CD4-positive, alpha-beta T cell (primary cell): ENCODE measurements around the gene S100A14. TPM values are rescaled to one million over a fixed set of nuclear protein-coding genes. Genes with fewer than 3 reads are reported as not detected.
A peak's percentile ranks its signal among the peaks of the same experiment; 100 is the strongest.

Experiments used
- ATAC-seq: fragments of 200-7000 bp; cut with Tn5 transposase; one replicate; pipeline ENCODE4 v1.10.0; 2022; ENCODE audit warnings: mild to moderate bottlenecking; ENCODE audit not compliant: poor library complexity
- CTCF ChIA-PET: fragments of 350-600 bp; sonication (Branson Sonifier 250); formaldehyde crosslinking; loops from one replicate; lab custom pipeline; 2021; ENCODE audit warnings: antibody characterized with exemption, inconsistent platforms; lab: Charles Lee
- POLR2A ChIA-PET: fragments of 350-600 bp; sonication (Branson Sonifier 250); formaldehyde crosslinking; loops from one replicate; lab custom pipeline; 2021; ENCODE audit warnings: antibody characterized with exemption, inconsistent platforms; lab: Charles Lee
- DNase-seq, 14 experiments: peaks; one replicate each; pipeline ENCODE4 v3.0.0-alpha.2; 2013 to 2020; ENCODE audit warnings: mixed read lengths in 2 of 14
- H3K27ac ChIP-seq, 2 donors: one replicate each; pipeline versions ENCODE4 v1.5.1 to v1.7.0; 2013; ENCODE audit warnings: low read length in 2 of 2, low read depth in 1 of 2, mild to moderate bottlenecking in 1 of 2
- H3K27me3 ChIP-seq, 2 experiments: 1 replicate in 1 of 2; 2 replicates in 1 of 2; pipeline versions ENCODE4 v1.6.1 to v1.7.0; 2013; ENCODE audit warnings: low read length in 2 of 2, control low read depth in 1 of 2, mild to moderate bottlenecking in 1 of 2, moderate library complexity in 1 of 2; ENCODE audit not compliant: insufficient read depth in 2 of 2, control insufficient read depth in 1 of 2
- H3K36me3 ChIP-seq: one replicate; pipeline ENCODE4 v1.6.1; 2013; ENCODE audit warnings: low read length, control low read depth; ENCODE audit not compliant: insufficient read depth
- H3K4me1 ChIP-seq: one replicate; pipeline ENCODE4 v1.6.1; 2013; ENCODE audit warnings: low read length, control low read depth; ENCODE audit not compliant: insufficient read depth
- H3K4me3 ChIP-seq: one replicate; pipeline ENCODE4 v1.5.1; 2013; ENCODE audit warnings: mild to moderate bottlenecking, low read length, moderate library complexity
- H3K9me3 ChIP-seq, 2 experiments: 1 replicate in 1 of 2; 2 replicates in 1 of 2; pipeline versions ENCODE4 v1.6.1 to v1.7.0; 2013; ENCODE audit warnings: low read length in 2 of 2, mild to moderate bottlenecking in 2 of 2, control low read depth in 1 of 2, moderate library complexity in 1 of 2; ENCODE audit not compliant: control insufficient read depth in 1 of 2, insufficient read depth in 1 of 2
- H3K27ac Mint-ChIP-seq: one replicate; pipeline ENCODE4 v1.8.0; 2020; ENCODE audit warnings: mixed read lengths
- H3K27me3 Mint-ChIP-seq: one replicate; pipeline ENCODE4 v1.8.0; 2021; ENCODE audit warnings: mixed read lengths
- H3K36me3 Mint-ChIP-seq: one replicate; pipeline ENCODE4 v1.8.0; 2021; ENCODE audit warnings: low read depth, mixed read lengths
- H3K4me1 Mint-ChIP-seq: one replicate; pipeline ENCODE4 v1.8.0; 2021; ENCODE audit warnings: low read depth, mixed read lengths
- H3K4me3 Mint-ChIP-seq: one replicate; pipeline ENCODE4 v1.8.0; 2020; ENCODE audit warnings: mild to moderate bottlenecking, mixed read lengths
- H3K9me3 Mint-ChIP-seq: one replicate; pipeline ENCODE4 v1.8.0; 2020; ENCODE audit warnings: mixed read lengths
- intact Hi-C, 2 experiments: fragments of 100-400 bp; cut with DNase I in 1 of 2; cut with micrococcal nuclease in 1 of 2; formaldehyde crosslinking; loops; one replicate each; pipeline versions ENCODE4 v1.15.1 to v1.9.0; 2023 to 2025; cut with DNase I, micrococcal nuclease
- total RNA-seq, 174 experiments: library from RNA in 2 of 174; stranded (reverse) in 2 of 174; gene quantifications; one replicate each; pipeline ENCODE4 v1.2.3 and lab custom pipeline; 2021 to 2026
- TF ChIP-seq, protein P1 (sequence below): fragments of 200-600 bp; IDR thresholded peaks from one replicate; pipeline ENCODE4 v1.8.0; 2022; ENCODE audit warnings: antibody characterized with exemption, mild to moderate bottlenecking

S100A14 gene
- total RNA-seq, 2 experiments from 2014 or later, result not detected

DNA sequence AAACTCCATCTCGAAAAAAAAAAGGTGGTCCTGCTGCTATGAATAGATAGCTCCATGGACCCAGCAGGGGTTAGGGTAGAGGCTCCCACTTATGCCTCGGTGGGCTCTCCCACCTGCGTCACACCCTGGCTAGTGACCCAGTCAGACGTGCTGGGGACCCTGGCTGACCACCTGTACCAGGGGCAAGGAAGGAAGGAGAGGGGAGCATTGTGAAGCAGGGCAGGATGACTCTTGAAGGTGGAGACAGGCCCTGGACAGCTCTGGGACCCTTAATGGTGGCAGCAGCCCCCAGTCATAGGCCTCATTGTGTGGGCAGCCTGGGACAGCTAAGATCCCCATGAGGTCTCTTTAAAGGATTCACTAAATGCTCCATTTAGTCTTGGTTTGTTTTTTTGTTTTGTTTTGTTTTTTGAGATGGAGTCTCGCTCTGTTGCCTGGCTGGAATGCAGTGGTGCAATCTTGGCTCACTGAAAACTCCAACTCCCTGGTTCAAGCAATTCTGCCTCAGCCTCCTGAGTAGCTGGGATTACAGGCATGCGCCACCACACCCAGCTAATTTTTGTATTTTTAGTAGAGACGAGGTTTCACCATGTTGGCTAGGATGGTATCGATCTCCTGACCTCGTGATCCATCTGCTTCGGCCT is 32.0 kb upstream of the S100A14 start:
- Histone ChIP-seq H3K27ac (no peak overlapping the region), H3K36me3 (peaks cover 43% of the 10 kb centered on the region), H3K27me3 (no peaks in the 10 kb centered on the region), H3K4me3 (no peak overlapping the region), H3K9me3 (no peaks in the 10 kb centered on the region), H3K4me1 (peaks cover 40% of the 10 kb centered on the region)
- H3K9me3 Mint-ChIP-seq, result no peaks in the 10 kb centered on the region
- peak overlapping the region; percentile 55 for H3K4me3 Mint-ChIP-seq
- no peaks in the 10 kb centered on the region for H3K27me3 Mint-ChIP-seq
- peaks cover 64% of the 10 kb centered on the region for H3K4me1 Mint-ChIP-seq
- ATAC-seq (no peak), DNase-seq (no peak)
- ChIA-PET POLR2A (interaction anchor here (1.3 to 8.3 kb wide), 4 partner anchors 8 to 13 kb away, joined by 5 to 89 read pairs (median 10); partner anchors contain the start of genes CHTOP and SNAPIN), CTCF (interaction anchor here (1.4 kb wide), 1 partner anchor 115 kb away, joined by 3 read pairs; no protein-coding TSS in a partner anchor)
- intact Hi-C loops, result loop anchor here in 1 of 2 experiments (2.0 kb wide), 1 partner anchor 13 kb away; the partner anchor contains the start of gene CHTOP
- TF ChIP-seq, protein P1, sequence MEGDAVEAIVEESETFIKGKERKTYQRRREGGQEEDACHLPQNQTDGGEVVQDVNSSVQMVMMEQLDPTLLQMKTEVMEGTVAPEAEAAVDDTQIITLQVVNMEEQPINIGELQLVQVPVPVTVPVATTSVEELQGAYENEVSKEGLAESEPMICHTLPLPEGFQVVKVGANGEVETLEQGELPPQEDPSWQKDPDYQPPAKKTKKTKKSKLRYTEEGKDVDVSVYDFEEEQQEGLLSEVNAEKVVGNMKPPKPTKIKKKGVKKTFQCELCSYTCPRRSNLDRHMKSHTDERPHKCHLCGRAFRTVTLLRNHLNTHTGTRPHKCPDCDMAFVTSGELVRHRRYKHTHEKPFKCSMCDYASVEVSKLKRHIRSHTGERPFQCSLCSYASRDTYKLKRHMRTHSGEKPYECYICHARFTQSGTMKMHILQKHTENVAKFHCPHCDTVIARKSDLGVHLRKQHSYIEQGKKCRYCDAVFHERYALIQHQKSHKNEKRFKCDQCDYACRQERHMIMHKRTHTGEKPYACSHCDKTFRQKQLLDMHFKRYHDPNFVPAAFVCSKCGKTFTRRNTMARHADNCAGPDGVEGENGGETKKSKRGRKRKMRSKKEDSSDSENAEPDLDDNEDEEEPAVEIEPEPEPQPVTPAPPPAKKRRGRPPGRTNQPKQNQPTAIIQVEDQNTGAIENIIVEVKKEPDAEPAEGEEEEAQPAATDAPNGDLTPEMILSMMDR, result no peak
- peaks cover 43% of the 10 kb centered on the region for H3K36me3 Mint-ChIP-seq
- H3K27ac Mint-ChIP-seq, result peak overlapping the region; percentile 76

DNA sequence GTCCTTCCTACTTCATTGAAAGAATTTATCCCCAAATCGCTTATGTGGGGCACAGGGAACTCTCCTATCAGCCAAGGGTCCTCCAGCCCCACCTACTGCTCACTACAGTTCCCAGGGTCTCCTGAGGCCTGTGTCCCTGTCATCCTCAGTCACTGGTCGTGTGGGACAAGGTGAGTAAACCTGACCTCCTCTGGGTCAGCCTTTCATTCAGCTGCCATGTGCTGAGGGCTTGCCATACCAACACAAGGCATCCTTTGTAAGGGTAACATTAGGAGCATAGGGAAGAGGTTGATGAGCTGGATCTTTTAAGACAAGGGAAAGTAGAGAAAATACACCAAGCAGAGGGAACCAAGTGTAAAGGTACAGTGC is 31.2 kb upstream of the S100A14 start:
- POLR2A ChIA-PET, result interaction anchor here (8.3 kb wide), 1 partner anchor 13 kb away, joined by 89 read pairs; the partner anchor contains the start of gene CHTOP
- no peaks in the 10 kb centered on the region for H3K27me3 ChIP-seq
- H3K9me3 Mint-ChIP-seq, result no peaks in the 10 kb centered on the region
- CTCF ChIA-PET, result no interaction called here
- peaks cover 41% of the 10 kb centered on the region for H3K4me1 ChIP-seq
- peak overlapping the region; percentile 76 for H3K27ac Mint-ChIP-seq
- DNase-seq (no peak), ATAC-seq (no peak)
- peaks cover 51% of the 10 kb centered on the region for H3K36me3 ChIP-seq
- no peak overlapping the region for H3K27ac ChIP-seq
- no peaks in the 10 kb centered on the region for H3K9me3 ChIP-seq
- H3K4me3 ChIP-seq, result no peak overlapping the region
- intact Hi-C loops, result no loop called here
- peak overlapping the region; percentile 38 for H3K4me3 Mint-ChIP-seq
- H3K36me3 Mint-ChIP-seq, result peaks cover 51% of the 10 kb centered on the region
- H3K27me3 Mint-ChIP-seq, result no peaks in the 10 kb centered on the region
- peaks cover 69% of the 10 kb centered on the region for H3K4me1 Mint-ChIP-seq
- TF ChIP-seq, protein P1, result no peak

DNA sequence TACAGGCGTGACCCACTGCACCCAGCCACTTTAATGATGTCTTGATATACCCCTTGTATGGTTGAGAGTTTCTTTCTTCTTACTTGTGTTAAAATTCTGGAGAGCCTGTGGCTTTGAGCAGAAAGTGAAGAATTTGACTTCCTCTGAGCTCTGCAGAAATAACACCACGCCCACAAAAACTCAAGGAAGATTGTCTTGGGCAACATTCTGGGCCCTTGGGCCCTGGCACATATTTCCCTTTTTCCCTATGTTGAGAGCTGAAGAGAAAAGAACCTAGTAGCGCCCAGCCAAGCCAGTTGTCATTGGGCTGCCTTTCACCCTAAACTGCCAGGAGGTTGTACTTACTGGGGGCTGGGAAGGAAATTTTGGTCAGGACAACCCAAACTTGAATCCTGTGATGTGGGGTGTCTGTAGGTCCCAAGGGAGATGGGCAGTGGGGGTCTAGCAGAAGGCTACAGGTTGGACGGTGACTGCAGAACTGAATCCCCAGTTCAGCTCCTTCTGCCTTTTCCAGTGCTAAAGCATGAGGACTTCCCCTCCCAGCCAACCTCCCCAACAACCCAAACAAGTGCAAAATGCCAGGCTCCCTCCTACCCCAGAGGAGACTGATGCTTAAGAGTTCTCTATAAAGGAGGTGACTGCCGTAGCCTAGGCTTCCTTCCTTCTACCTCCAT is 30.7 kb upstream of the S100A14 start:
- DNase-seq (no peak), ATAC-seq (no peak)
- H3K36me3 ChIP-seq, result peaks cover 56% of the 10 kb centered on the region
- ChIA-PET POLR2A (interaction anchor here (0.6 to 8.3 kb wide), 2 partner anchors 12 to 127 kb away, joined by 7 to 89 read pairs; partner anchors contain the start of gene CHTOP), CTCF (interaction anchor here (0.6 kb wide), 1 partner anchor 14 kb away, joined by 3 read pairs; no protein-coding TSS in a partner anchor)
- Mint-ChIP-seq H3K4me1 (peaks cover 72% of the 10 kb centered on the region), H3K27me3 (no peaks in the 10 kb centered on the region), H3K36me3 (peaks cover 57% of the 10 kb centered on the region), H3K4me3 (no peak overlapping the region), H3K9me3 (no peaks in the 10 kb centered on the region), H3K27ac (peak overlapping the region; percentile 76)
- H3K4me1 ChIP-seq, result peaks cover 46% of the 10 kb centered on the region
- TF ChIP-seq, protein P1, result no peak
- no peaks in the 10 kb centered on the region for H3K9me3 ChIP-seq
- H3K27me3 ChIP-seq, result no peaks in the 10 kb centered on the region
- no peak overlapping the region for H3K27ac ChIP-seq
- H3K4me3 ChIP-seq, result no peak overlapping the region
- intact Hi-C loops, result no loop called here
